NCI-H146 treated with DMSO at 0.1 percent for 48 hours (cell line): ENCODE measurements around the gene MAP3K4.
"Not testable (repeated sequence)": the region's sequence is repeated elsewhere in the genome, so short reads cannot be mapped to it uniquely, and the experiment has no call there.

ENCODE experiments used
- DNase-seq: peaks from one replicate; lab custom pipeline; 2025; ENCODE audit not compliant: unreplicated experiment; lab: John Stamatoyannopoulos, UW

The MAP3K4 gene

GRCh38 chr6:160967351-160967750 lies 24.2 kb upstream of the MAP3K4 start:
- no peak for DNase-seq

- DNase-seq, result no peak
Measured at GRCh38 chr6:160967833-160968232, 23.7 kb upstream of the MAP3K4 start.

- DNase-seq, result no peak
Measured at GRCh38 chr6:160971171-160971570, 20.4 kb upstream of the MAP3K4 start.

- DNase-seq, result no peak
Measured at GRCh38 chr6:160972111-160972510, 19.5 kb upstream of the MAP3K4 start.

- DNase-seq, result not testable (repeated sequence)
Measured at GRCh38 chr6:160972594-160972993, 19.0 kb upstream of the MAP3K4 start.

GRCh38 chr6:160973311-160974250 lies 18.0 kb upstream of the MAP3K4 start:
- DNase-seq, result no peak

- no peak for DNase-seq
Measured at GRCh38 chr6:160974304-160974771, 17.2 kb upstream of the MAP3K4 start.

- no peak for DNase-seq
Measured at GRCh38 chr6:160975162-160975561, 16.4 kb upstream of the MAP3K4 start.

GRCh38 chr6:160975961-160976360 lies 15.6 kb upstream of the MAP3K4 start:
- DNase-seq, result not testable (repeated sequence)

- no peak for DNase-seq
Measured at GRCh38 chr6:160978141-160978901, 13.2 kb upstream of the MAP3K4 start.

- no peak for DNase-seq
Measured at GRCh38 chr6:160979061-160979708, 12.4 kb upstream of the MAP3K4 start.

GRCh38 chr6:160983377-160983948 lies 8.1 kb upstream of the MAP3K4 start:
- not testable (repeated sequence) for DNase-seq

- no peak for DNase-seq
Measured at GRCh38 chr6:160986851-160987250, 4.7 kb upstream of the MAP3K4 start.

GRCh38 chr6:160987265-160987664 lies 4.3 kb upstream of the MAP3K4 start:
- DNase-seq, result no peak

- no peak for DNase-seq
Measured at GRCh38 chr6:160990847-160991405, 643 bp upstream of the MAP3K4 start.

- DNase-seq, result peak; percentile 76
Measured at GRCh38 chr6:160992061-160992979, 751 bp downstream of the MAP3K4 start.

GRCh38 chr6:160992980-160993314 lies 1.4 kb downstream of the MAP3K4 start:
- DNase-seq, result no peak

GRCh38 chr6:160995271-160995670 lies 3.7 kb downstream of the MAP3K4 start:
- peak; percentile 63 for DNase-seq

GRCh38 chr6:160996131-160996601 lies 4.6 kb downstream of the MAP3K4 start:
- no peak for DNase-seq

GRCh38 chr6:160998217-160998616 lies 6.6 kb downstream of the MAP3K4 start:
- no peak for DNase-seq
